ENCODE results near the gene TTLL4.

The TTLL4 gene, protein sequence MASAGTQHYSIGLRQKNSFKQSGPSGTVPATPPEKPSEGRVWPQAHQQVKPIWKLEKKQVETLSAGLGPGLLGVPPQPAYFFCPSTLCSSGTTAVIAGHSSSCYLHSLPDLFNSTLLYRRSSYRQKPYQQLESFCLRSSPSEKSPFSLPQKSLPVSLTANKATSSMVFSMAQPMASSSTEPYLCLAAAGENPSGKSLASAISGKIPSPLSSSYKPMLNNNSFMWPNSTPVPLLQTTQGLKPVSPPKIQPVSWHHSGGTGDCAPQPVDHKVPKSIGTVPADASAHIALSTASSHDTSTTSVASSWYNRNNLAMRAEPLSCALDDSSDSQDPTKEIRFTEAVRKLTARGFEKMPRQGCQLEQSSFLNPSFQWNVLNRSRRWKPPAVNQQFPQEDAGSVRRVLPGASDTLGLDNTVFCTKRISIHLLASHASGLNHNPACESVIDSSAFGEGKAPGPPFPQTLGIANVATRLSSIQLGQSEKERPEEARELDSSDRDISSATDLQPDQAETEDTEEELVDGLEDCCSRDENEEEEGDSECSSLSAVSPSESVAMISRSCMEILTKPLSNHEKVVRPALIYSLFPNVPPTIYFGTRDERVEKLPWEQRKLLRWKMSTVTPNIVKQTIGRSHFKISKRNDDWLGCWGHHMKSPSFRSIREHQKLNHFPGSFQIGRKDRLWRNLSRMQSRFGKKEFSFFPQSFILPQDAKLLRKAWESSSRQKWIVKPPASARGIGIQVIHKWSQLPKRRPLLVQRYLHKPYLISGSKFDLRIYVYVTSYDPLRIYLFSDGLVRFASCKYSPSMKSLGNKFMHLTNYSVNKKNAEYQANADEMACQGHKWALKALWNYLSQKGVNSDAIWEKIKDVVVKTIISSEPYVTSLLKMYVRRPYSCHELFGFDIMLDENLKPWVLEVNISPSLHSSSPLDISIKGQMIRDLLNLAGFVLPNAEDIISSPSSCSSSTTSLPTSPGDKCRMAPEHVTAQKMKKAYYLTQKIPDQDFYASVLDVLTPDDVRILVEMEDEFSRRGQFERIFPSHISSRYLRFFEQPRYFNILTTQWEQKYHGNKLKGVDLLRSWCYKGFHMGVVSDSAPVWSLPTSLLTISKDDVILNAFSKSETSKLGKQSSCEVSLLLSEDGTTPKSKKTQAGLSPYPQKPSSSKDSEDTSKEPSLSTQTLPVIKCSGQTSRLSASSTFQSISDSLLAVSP

DNA sequence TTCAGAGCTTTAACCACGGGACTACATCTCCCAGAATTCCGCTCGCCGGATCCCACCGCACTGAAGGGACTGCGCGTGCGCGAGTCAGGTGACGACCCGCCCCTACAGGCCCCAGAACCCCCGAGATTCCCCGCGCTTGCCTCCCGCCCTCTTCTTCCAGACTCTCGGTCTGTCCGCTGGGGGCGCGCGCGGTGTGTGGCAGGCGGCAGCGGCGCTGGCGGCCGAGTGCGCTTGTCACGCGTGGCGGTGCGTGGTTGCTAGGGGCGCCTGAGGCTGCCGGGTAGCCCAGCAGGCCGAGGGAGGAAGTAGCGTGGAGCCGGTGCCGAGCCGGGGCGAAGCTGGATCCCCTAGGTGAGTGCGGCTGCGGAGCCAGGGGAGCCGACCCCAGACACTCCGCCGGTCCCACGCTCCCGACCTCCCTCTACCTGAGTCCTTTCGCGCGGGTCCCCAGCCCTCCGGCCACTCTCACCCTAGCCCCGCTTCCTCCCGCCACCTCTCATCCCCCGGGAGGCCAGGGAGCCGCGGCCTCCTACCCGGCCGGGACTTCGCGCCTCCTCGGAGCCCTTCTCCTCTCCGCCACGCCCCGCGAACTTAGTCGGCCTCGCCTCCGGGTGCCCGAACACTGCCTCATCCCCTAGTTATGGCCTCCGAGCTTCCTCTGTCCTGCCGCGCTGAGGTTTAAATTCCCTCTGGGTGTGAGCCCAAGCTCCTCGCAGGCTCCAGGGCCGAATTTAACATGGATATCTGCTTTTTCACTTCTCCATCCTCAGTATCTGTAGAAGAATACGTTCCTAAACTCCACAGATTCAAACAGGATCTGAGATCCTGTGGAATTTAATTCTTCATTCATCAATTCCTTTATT, at the start of gene TTLL4:
TSS of gene TTLL4 (plus strand) at position 149 of the 863 bp plus-strand sequence. CDS start 26,842 bp downstream, outside the sequence.
- peak; percentile 94 for DNase-seq

DNA sequence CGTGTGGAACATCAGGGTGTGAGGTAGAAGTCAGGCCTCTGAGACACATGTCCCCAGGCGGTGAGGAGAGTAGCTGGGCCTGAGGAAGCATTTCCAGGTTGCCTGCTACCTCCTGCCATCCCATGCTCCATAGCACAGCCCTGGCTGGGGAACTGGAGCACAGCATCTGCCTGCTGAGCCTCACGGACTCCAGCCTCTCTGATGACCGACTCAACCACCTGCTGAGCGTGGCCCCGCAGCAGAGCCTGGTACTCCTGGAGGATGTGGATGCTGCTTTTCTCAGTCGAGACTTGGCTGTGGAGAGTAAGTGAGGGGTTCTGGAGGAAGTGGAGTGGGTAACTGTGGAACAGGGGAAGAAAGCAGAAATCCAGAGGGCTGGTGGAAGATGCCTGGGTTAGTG, 48.3 kb upstream of the TTLL4 start:
- DNase-seq, result no peak

- DNase-seq, result no peak
Measured at GRCh38 chr2:218662827-218663226, 47.8 kb upstream of the TTLL4 start.

- DNase-seq, result no peak
Measured at GRCh38 chr2:218663901-218664300, 46.7 kb upstream of the TTLL4 start.

- no peak for DNase-seq
Measured at GRCh38 chr2:218664653-218665052, 46.0 kb upstream of the TTLL4 start.

GRCh38 chr2:218671097-218671653, 39.5 kb upstream of the TTLL4 start:
- no peak for DNase-seq

- DNase-seq, result peak; percentile 78
Measured at GRCh38 chr2:218671654-218672566, 38.7 kb upstream of the TTLL4 start, which contains the start of the genes RNF25 and STK36. RNF25 (minus strand) TSS chr2:218672002; CDS start chr2:218671970, 32 bp downstream. STK36 (plus strand) TSS chr2:218672086; CDS start chr2:218672830, 744 bp downstream.

DNA sequence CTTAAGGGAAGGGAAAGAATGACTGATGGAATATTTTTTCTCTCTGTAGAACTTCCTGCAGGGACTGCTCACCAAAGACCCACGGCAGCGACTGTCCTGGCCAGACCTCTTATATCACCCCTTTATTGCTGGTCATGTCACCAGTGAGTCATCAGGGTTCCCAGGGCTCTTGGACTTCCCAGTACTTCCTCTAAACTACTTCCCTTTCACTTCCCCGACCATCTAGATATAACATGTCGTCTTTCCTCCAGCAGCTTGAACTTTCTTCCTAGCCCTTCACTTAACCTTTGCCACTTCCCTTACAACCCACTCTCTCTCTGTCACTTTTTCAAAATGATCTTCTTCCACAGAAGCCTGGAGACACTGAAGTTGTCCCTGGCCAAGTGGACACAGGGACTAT, 31.5 kb upstream of the TTLL4 start:
- DNase-seq, result no peak

GRCh38 chr2:218680061-218680460, 30.6 kb upstream of the TTLL4 start:
- no peak for DNase-seq

DNA sequence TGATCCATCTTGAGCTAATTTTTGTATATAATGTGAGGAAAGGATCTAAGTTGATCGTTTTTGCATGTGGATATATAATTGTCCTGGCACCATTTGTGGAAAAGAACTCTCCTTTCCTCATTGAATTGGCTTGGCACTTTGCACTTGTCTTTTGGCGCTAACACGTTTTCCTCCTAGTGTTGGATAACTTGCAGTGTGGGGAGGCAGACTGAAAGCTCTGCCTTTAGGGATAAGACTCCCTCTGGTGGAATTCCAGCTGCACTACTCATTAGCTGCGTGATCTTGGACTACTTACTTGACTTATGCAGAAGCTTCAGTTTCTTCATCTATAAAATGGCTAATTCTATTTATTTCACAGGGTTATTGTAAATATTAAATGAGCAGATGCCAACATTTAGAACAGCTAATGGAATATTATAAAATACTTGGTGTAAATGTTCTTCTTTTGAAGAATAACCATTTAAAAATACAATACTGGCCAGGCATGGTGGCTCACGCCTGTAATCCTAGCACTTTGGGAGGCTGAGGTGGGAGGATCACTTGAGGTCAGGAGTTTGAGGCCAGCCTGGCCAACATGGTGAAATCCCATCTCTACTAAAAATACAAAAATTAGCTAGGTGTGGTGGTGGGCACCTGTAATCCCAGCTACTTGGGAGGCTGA, 23.1 kb upstream of the TTLL4 start:
- DNase-seq, result peak; percentile 8

- no peak for DNase-seq
Measured at GRCh38 chr2:218691234-218691633, 19.4 kb upstream of the TTLL4 start.

GRCh38 chr2:218694405-218695145, 16.1 kb upstream of the TTLL4 start:
- DNase-seq, result no peak

DNA sequence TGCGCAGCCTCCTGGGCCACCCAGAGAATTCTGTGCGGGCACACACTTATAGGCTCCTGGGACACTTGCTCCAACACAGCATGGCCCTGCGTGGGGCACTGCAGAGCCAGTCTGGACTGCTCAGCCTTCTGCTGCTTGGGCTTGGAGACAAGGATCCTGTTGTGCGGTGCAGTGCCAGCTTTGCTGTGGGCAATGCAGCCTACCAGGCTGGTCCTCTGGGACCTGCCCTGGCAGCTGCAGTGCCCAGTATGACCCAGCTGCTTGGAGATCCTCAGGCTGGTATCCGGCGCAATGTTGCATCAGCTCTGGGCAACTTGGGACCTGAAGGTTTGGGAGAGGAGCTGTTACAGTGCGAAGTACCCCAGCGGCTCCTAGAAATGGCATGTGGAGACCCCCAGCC, 11.8 kb upstream of the TTLL4 start:
- no peak for DNase-seq

DNA sequence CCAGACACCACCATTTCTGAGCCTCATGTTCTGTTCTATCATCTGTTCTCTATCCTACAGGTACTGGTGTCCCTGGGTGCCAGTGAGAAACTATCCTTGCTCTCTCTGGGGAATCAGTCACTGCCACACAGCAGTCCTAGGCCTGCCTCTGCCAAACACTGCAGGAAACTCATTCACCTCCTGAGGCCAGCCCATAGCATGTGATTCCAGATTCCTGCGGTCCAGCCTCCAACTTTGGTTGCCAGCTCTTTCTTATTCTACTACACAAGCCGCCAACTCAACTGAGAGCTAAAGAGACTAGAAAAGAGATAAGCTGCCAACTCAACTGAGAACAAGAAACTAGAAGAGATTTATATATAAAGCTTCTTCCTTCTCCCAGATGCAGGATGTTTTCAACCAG, 8.8 kb upstream of the TTLL4 start:
- no peak for DNase-seq

DNA sequence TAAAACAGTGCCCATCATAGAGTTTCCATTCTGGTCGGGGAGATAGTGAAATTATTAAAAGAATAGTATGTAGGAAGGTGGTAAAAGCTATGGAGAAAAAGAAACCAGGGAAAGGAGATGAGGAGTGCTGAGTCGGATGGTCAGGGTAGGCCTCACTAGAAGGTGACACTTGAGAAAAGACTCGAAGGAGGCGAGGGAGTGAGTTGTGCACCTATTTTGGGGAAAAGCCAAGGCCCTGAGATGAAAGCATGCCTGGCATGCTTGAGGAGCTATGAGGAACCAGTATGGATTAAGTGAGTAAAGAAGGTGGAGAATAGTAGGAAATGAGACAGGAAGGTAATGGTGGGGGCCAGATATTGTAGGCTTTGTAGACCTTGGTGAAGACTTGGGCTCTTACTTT, 7.3 kb upstream of the TTLL4 start:
- no peak for DNase-seq

GRCh38 chr2:218708086-218708485, 2.5 kb upstream of the TTLL4 start:
- no peak for DNase-seq

- no peak for DNase-seq
Measured at GRCh38 chr2:218709908-218710307, 727 bp upstream of the TTLL4 start.

DNA sequence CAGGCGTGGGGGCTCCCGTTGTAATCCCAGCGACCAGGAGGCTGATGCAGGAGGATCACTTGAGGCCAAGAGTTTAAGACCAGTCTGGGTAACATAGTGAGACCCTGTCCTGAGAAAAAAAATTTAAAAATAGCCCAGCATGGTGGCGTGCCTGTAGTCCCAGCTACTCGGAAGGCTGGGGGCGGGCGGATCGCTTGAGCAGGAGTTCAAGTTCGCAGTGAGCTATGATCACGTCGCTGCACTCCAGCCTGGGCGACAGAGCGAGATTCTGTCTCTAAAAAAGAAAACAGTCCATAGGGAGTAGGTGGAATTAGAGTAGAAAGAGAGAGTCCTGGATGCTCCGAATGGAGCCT, 325 bp upstream of the TTLL4 start:
- DNase-seq, result no peak

GRCh38 chr2:218711550-218711929, 905 bp downstream of the TTLL4 start:
- DNase-seq, result no peak
